Measurements from ENCODE around the gene AOPEP. TPM values are rescaled to one million over a fixed set of nuclear protein-coding genes. Genes with fewer than 3 reads are reported as not detected.

Gene AOPEP
- total RNA-seq, 1 donor from 2014 or later: 75.3 TPM

DNA sequence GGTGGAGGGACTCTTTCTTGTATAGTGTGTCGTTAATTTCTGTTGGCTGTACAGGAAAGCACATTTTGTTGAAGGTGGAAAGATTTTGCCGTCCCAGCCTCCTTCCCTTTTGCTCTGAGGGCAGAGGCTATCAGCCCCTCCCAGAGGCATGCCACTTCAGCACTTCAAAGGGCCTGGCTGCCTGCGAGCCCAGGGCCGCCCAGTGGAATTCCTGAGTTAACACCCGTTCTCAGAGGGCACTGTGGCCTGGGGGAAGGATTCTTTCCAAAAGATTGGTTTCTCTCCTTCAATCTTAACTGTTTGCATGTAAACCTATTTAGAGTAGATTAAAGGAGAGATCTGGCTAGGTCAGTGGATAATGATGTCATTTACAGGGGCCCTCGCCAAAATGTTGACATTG lies 352.4 kb downstream of the AOPEP start:
- Histone ChIP-seq H4K20me1 (ENCODE audit: insufficient read depth, low read length) (peaks cover 99% of the 10 kb centered on the region), H3K4me2 (ENCODE audit: low read length) (no peak overlapping the region), H3K4me3 (ENCODE audit: insufficient read depth, low read depth, low read length) (no peak overlapping the region), H3K36me3 (ENCODE audit: insufficient read depth, low read length) (peaks cover 36% of the 10 kb centered on the region), H3K9ac (ENCODE audit: low read length) (no peak overlapping the region), H3K27ac (ENCODE audit: low read depth, low read length) (no peak overlapping the region), H3K27me3 (ENCODE audit: insufficient read depth, low read length) (no peaks in the 10 kb centered on the region), H3K9me3 (ENCODE audit: insufficient read depth, low read depth, low read length) (no peaks in the 10 kb centered on the region), H2AFZ (ENCODE audit: low read depth, low read length) (no peak overlapping the region), H3K4me1 (ENCODE audit: insufficient read depth, low read length) (peaks cover 17% of the 10 kb centered on the region), H3K79me2 (ENCODE audit: insufficient read depth, low read length) (peaks cover 96% of the 10 kb centered on the region)
- DNase-seq (ENCODE audit: low read depth) (no peak), FAIRE-seq (no peak)
- H3K9me3 Mint-ChIP-seq (ENCODE audit: unreplicated experiment): no peaks in the 10 kb centered on the region
- H3K4me3 Mint-ChIP-seq (ENCODE audit: unreplicated experiment): no peak overlapping the region
- peaks cover 53% of the 10 kb centered on the region for H3K36me3 Mint-ChIP-seq (ENCODE audit: low read depth, unreplicated experiment)
- H3K27ac Mint-ChIP-seq (ENCODE audit: unreplicated experiment): no peak overlapping the region
- TF ChIP-seq CTCF (IDR thresholded peaks at IDR 0.05; ENCODE audit: insufficient read depth, low read depth, low read length): no peak
- no peak for TF ChIP-seq EZH2 (IDR thresholded peaks at IDR 0.05; ENCODE audit: insufficient read depth, low read length)
- no peaks in the 10 kb centered on the region for H3K27me3 Mint-ChIP-seq (ENCODE audit: low read depth, unreplicated experiment)
- H3K4me1 Mint-ChIP-seq (ENCODE audit: low read depth, unreplicated experiment): peaks cover 32% of the 10 kb centered on the region

GRCh38 chr9:95079461-95079860 lies 353.0 kb downstream of the AOPEP start:
- Mint-ChIP-seq H3K4me1 (ENCODE audit: low read depth, unreplicated experiment) (peaks cover 32% of the 10 kb centered on the region), H3K27ac (ENCODE audit: unreplicated experiment) (peak overlapping the region; percentile 2), H3K36me3 (ENCODE audit: low read depth, unreplicated experiment) (peaks cover 52% of the 10 kb centered on the region), H3K4me3 (ENCODE audit: unreplicated experiment) (peak overlapping the region; percentile 4), H3K9me3 (ENCODE audit: unreplicated experiment) (no peaks in the 10 kb centered on the region), H3K27me3 (ENCODE audit: low read depth, unreplicated experiment) (no peaks in the 10 kb centered on the region)
- FAIRE-seq (no peak), DNase-seq (ENCODE audit: low read depth) (no peak)
- no peak overlapping the region for H2AFZ ChIP-seq (ENCODE audit: low read depth, low read length)
- TF ChIP-seq CTCF (IDR thresholded peaks at IDR 0.05; ENCODE audit: insufficient read depth, low read depth, low read length) (no peak), EZH2 (IDR thresholded peaks at IDR 0.05; ENCODE audit: insufficient read depth, low read length) (no peak)
- H3K4me2 ChIP-seq (ENCODE audit: low read length): no peak overlapping the region
- H3K9ac ChIP-seq (ENCODE audit: low read length): no peak overlapping the region
- peaks cover 17% of the 10 kb centered on the region for H3K4me1 ChIP-seq (ENCODE audit: insufficient read depth, low read length)
- H3K27ac ChIP-seq (ENCODE audit: low read depth, low read length): no peak overlapping the region
- peaks cover 36% of the 10 kb centered on the region for H3K36me3 ChIP-seq (ENCODE audit: insufficient read depth, low read length)
- peaks cover 99% of the 10 kb centered on the region for H4K20me1 ChIP-seq (ENCODE audit: insufficient read depth, low read length)
- no peaks in the 10 kb centered on the region for H3K9me3 ChIP-seq (ENCODE audit: insufficient read depth, low read depth, low read length)
- H3K79me2 ChIP-seq (ENCODE audit: insufficient read depth, low read length): peaks cover 94% of the 10 kb centered on the region
- no peaks in the 10 kb centered on the region for H3K27me3 ChIP-seq (ENCODE audit: insufficient read depth, low read length)
- no peak overlapping the region for H3K4me3 ChIP-seq (ENCODE audit: insufficient read depth, low read depth, low read length)

GRCh38 chr9:95080961-95081647 lies 354.6 kb downstream of the AOPEP start:
- Histone ChIP-seq H3K36me3 (ENCODE audit: insufficient read depth, low read length) (peaks cover 43% of the 10 kb centered on the region), H3K9ac (ENCODE audit: low read length) (no peak overlapping the region), H4K20me1 (ENCODE audit: insufficient read depth, low read length) (peaks cover 99% of the 10 kb centered on the region), H3K9me3 (ENCODE audit: insufficient read depth, low read depth, low read length) (no peaks in the 10 kb centered on the region), H2AFZ (ENCODE audit: low read depth, low read length) (no peak overlapping the region), H3K79me2 (ENCODE audit: insufficient read depth, low read length) (peaks cover 93% of the 10 kb centered on the region), H3K4me2 (ENCODE audit: low read length) (no peak overlapping the region), H3K27me3 (ENCODE audit: insufficient read depth, low read length) (no peaks in the 10 kb centered on the region), H3K4me1 (ENCODE audit: insufficient read depth, low read length) (peaks cover 17% of the 10 kb centered on the region), H3K27ac (ENCODE audit: low read depth, low read length) (no peak overlapping the region), H3K4me3 (ENCODE audit: insufficient read depth, low read depth, low read length) (no peak overlapping the region)
- no peak for TF ChIP-seq EZH2 (IDR thresholded peaks at IDR 0.05; ENCODE audit: insufficient read depth, low read length)
- TF ChIP-seq CTCF (IDR thresholded peaks at IDR 0.05; ENCODE audit: insufficient read depth, low read depth, low read length): no peak
- Mint-ChIP-seq H3K36me3 (ENCODE audit: low read depth, unreplicated experiment) (peaks cover 45% of the 10 kb centered on the region), H3K9me3 (ENCODE audit: unreplicated experiment) (no peaks in the 10 kb centered on the region), H3K27ac (ENCODE audit: unreplicated experiment) (no peak overlapping the region), H3K4me3 (ENCODE audit: unreplicated experiment) (no peak overlapping the region), H3K4me1 (ENCODE audit: low read depth, unreplicated experiment) (peaks cover 32% of the 10 kb centered on the region), H3K27me3 (ENCODE audit: low read depth, unreplicated experiment) (no peaks in the 10 kb centered on the region)
- no peak for DNase-seq (ENCODE audit: low read depth)
- no peak for FAIRE-seq

All from astrocyte (in vitro differentiated cells and primary cell).